Ascending aorta (tissue), 2 donors: ENCODE results near the gene XKR7. TPM values are rescaled to one million over a fixed set of nuclear protein-coding genes. Genes with fewer than 3 reads are reported as not detected.

Experiments used
- DNase-seq, 2 donors: peaks; one replicate each; pipeline ENCODE4 v3.0.0-alpha.2; 2019; ENCODE audit warnings: low spot score in 2 of 2
- H3K27ac ChIP-seq, 2 donors: fragments of 200-600 bp; sonication (generic); one replicate each; pipeline ENCODE4 v1.5.1; 2016 to 2017; ENCODE audit warnings: mild to moderate bottlenecking in 1 of 2
- H3K27me3 ChIP-seq: fragments of 200-600 bp; sonication (generic); one replicate; pipeline ENCODE4 v1.5.1; 2017
- H3K36me3 ChIP-seq, 2 donors: fragments of 200-600 bp; sonication (generic); one replicate each; pipeline ENCODE4 v1.5.1; 2016
- H3K4me1 ChIP-seq, 2 donors: fragments of 200-600 bp; sonication (generic); one replicate each; pipeline ENCODE4 v1.5.1; 2016 to 2017; ENCODE audit warnings: mild to moderate bottlenecking in 1 of 2
- H3K4me3 ChIP-seq, 2 donors: fragments of 200-600 bp; sonication (generic); one replicate each; pipeline ENCODE4 v1.5.1; 2016 to 2017; ENCODE audit warnings: mild to moderate bottlenecking in 1 of 2
- H3K9me3 ChIP-seq, 2 donors: fragments of 200-600 bp; sonication (generic); one replicate each; pipeline ENCODE4 v1.5.1; 2016
- CTCF ChIP-seq, 3 experiments: fragments of 200-600 bp in 2 of 3; fragments of 450-650 bp in 1 of 3; sonication (generic) in 2 of 3; IDR thresholded peaks; one replicate each; pipeline ENCODE4 v1.5.1; 2016 to 2019; ENCODE audit warnings: antibody characterized with exemption in 3 of 3, mild to moderate bottlenecking in 1 of 3, moderate library complexity in 1 of 3
- intact Hi-C: fragments of 100-400 bp; cut with DNase I; formaldehyde crosslinking; loops from one replicate; pipeline ENCODE4 v1.15.1; 2023
- total RNA-seq: library from RNA; depleted of rRNA; stranded (reverse); fragments of >200 nt; gene quantifications from one replicate; pipeline ENCODE4 v1.1.0, GENCODE V29; 2016

XKR7 gene
- total RNA-seq, 1 donor from 2014 or later: not detected

- Histone ChIP-seq H3K27ac (no peak overlapping the region), H3K36me3 (no peaks in the 10 kb centered on the region), H3K27me3 (no peaks in the 10 kb centered on the region), H3K4me3 (no peak overlapping the region), H3K9me3 (no peaks in the 10 kb centered on the region), H3K4me1 (no peaks in the 10 kb centered on the region)
- intact Hi-C loops: no loop called here
- no peak for DNase-seq
- no peak for TF ChIP-seq CTCF (IDR thresholded peaks at IDR 0.05)
Measured at GRCh38 chr20:31992086-31992485, 24.1 kb downstream of the XKR7 start.

- H3K4me3 ChIP-seq: no peak overlapping the region
- H3K9me3 ChIP-seq: no peaks in the 10 kb centered on the region
- H3K27ac ChIP-seq: no peak overlapping the region
- no peaks in the 10 kb centered on the region for H3K27me3 ChIP-seq
- TF ChIP-seq CTCF (IDR thresholded peaks at IDR 0.05): no peak
- intact Hi-C loops: no loop called here
- DNase-seq: no peak
- H3K4me1 ChIP-seq: no peaks in the 10 kb centered on the region
- no peaks in the 10 kb centered on the region for H3K36me3 ChIP-seq
Measured at GRCh38 chr20:31996996-31997395, 29.0 kb downstream of the XKR7 start.

- Histone ChIP-seq H3K36me3 (no peaks in the 10 kb centered on the region), H3K4me1 (no peaks in the 10 kb centered on the region), H3K27me3 (no peaks in the 10 kb centered on the region), H3K4me3 (no peak overlapping the region), H3K27ac (no peak overlapping the region), H3K9me3 (no peaks in the 10 kb centered on the region)
- DNase-seq: no peak
- intact Hi-C loops: no loop called here
- TF ChIP-seq CTCF (IDR thresholded peaks at IDR 0.05): no peak
Measured at GRCh38 chr20:31998246-31998645, 30.3 kb downstream of the XKR7 start.

- no peak for TF ChIP-seq CTCF (IDR thresholded peaks at IDR 0.05)
- no peaks in the 10 kb centered on the region for H3K27me3 ChIP-seq
- no peaks in the 10 kb centered on the region for H3K4me1 ChIP-seq
- intact Hi-C loops: no loop called here
- no peak overlapping the region for H3K4me3 ChIP-seq
- no peaks in the 10 kb centered on the region for H3K36me3 ChIP-seq
- no peak for DNase-seq
- no peak overlapping the region for H3K27ac ChIP-seq
- H3K9me3 ChIP-seq: no peaks in the 10 kb centered on the region
Measured at GRCh38 chr20:32003325-32003724, 35.4 kb downstream of the XKR7 start.

GRCh38 chr20:32004963-32005362 lies 37.0 kb downstream of the XKR7 start:
- TF ChIP-seq CTCF (IDR thresholded peaks at IDR 0.05): no peak

GRCh38 chr20:32006053-32006452 lies 38.1 kb downstream of the XKR7 start:
- Histone ChIP-seq H3K4me3 (no peak overlapping the region), H3K9me3 (no peaks in the 10 kb centered on the region), H3K27ac (no peak overlapping the region), H3K27me3 (no peaks in the 10 kb centered on the region), H3K4me1 (no peaks in the 10 kb centered on the region), H3K36me3 (no peaks in the 10 kb centered on the region)
- intact Hi-C loops: no loop called here
- no peak for TF ChIP-seq CTCF (IDR thresholded peaks at IDR 0.05)
- no peak for DNase-seq

More at GRCh38 chr20:32004963-32005362, 37.0 kb downstream of the XKR7 start:
- H3K4me1 ChIP-seq: no peaks in the 10 kb centered on the region
- H3K36me3 ChIP-seq: no peaks in the 10 kb centered on the region
- no peak overlapping the region for H3K27ac ChIP-seq
- no peak for DNase-seq
- no peaks in the 10 kb centered on the region for H3K27me3 ChIP-seq
- no peak overlapping the region for H3K4me3 ChIP-seq
- H3K9me3 ChIP-seq: no peaks in the 10 kb centered on the region
- intact Hi-C loops: no loop called here
